ENCODE results near the gene NEDD8. TPM values are rescaled to one million over a fixed set of nuclear protein-coding genes. Genes with fewer than 3 reads are reported as not detected.

The NEDD8 gene
- polyA plus RNA-seq, 6 donors from 2014 or later: 306 to 385 (median 326) TPM

GRCh38 chr14:24261256-24261968, 29.2 kb upstream of the NEDD8 start:
- H3K36me3 Mint-ChIP-seq: peaks cover 0 to 10% of the 10 kb centered on the region in 2 donors
- DNase-seq: no peak
- H3K4me1 Mint-ChIP-seq: peaks cover 0 to 4% (median 0%) of the 10 kb centered on the region in 3 donors
- no peaks in the 10 kb centered on the region for H3K9me3 Mint-ChIP-seq
- H3K27ac Mint-ChIP-seq: peak overlapping the region in 4 of 6 donors; percentile 12 to 80 (median 60)
- H3K27me3 Mint-ChIP-seq: no peaks in the 10 kb centered on the region
- ATAC-seq (ENCODE audit: low read depth in 2 of 2): no peak
- no peak overlapping the region for H3K4me3 Mint-ChIP-seq

DNA sequence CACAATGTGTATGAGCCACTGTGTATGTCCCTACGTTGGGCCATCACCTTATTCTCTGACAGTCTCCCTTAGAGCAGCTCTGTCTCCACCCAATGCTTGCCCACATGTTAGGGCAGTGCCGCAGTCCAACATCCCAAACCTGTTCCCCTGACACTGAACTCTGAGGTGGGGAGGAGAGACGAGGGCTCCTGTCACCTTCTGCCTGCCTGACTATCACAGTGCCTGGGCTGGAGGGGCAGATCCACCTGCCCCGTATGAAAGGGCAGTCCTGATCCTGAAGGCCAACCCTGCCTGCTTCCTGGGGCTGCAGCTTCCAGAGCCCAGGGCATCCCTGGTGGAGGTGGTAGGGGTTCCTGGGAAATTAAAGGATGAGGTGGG, 28.6 kb upstream of the NEDD8 start:
- Mint-ChIP-seq H3K4me1 (no peaks in the 10 kb centered on the region), H3K27me3 (no peaks in the 10 kb centered on the region), H3K27ac (peak overlapping the region in 1 of 6 donors; percentile 12), H3K36me3 (peaks cover 0 to 7% of the 10 kb centered on the region in 2 donors), H3K4me3 (no peak overlapping the region), H3K9me3 (no peaks in the 10 kb centered on the region)
- ATAC-seq (ENCODE audit: low read depth in 2 of 2): no peak
- no peak for DNase-seq

- Mint-ChIP-seq H3K4me3 (no peak overlapping the region), H3K36me3 (peaks cover 0 to 7% of the 10 kb centered on the region in 2 donors), H3K4me1 (no peaks in the 10 kb centered on the region), H3K27me3 (no peaks in the 10 kb centered on the region), H3K9me3 (no peaks in the 10 kb centered on the region), H3K27ac (peak overlapping the region in 2 of 6 donors; percentile 12 to 75)
- ATAC-seq (ENCODE audit: low read depth in 2 of 2) (no peak), DNase-seq (no peak)
Observed at GRCh38 chr14:24260026-24260779, 28.0 kb upstream of the NEDD8 start.

GRCh38 chr14:24259282-24260025, 27.3 kb upstream of the NEDD8 start:
- ATAC-seq (ENCODE audit: low read depth in 2 of 2): no peak
- no peaks in the 10 kb centered on the region for H3K9me3 Mint-ChIP-seq
- peak overlapping the region in 1 of 8 donors; percentile 21 for H3K4me3 Mint-ChIP-seq
- peak overlapping the region in 1 of 6 donors; percentile 75 for H3K27ac Mint-ChIP-seq
- peaks cover 0 to 7% of the 10 kb centered on the region in 2 donors for H3K36me3 Mint-ChIP-seq
- no peaks in the 10 kb centered on the region for H3K27me3 Mint-ChIP-seq
- no peak for DNase-seq
- H3K4me1 Mint-ChIP-seq: no peaks in the 10 kb centered on the region

DNA sequence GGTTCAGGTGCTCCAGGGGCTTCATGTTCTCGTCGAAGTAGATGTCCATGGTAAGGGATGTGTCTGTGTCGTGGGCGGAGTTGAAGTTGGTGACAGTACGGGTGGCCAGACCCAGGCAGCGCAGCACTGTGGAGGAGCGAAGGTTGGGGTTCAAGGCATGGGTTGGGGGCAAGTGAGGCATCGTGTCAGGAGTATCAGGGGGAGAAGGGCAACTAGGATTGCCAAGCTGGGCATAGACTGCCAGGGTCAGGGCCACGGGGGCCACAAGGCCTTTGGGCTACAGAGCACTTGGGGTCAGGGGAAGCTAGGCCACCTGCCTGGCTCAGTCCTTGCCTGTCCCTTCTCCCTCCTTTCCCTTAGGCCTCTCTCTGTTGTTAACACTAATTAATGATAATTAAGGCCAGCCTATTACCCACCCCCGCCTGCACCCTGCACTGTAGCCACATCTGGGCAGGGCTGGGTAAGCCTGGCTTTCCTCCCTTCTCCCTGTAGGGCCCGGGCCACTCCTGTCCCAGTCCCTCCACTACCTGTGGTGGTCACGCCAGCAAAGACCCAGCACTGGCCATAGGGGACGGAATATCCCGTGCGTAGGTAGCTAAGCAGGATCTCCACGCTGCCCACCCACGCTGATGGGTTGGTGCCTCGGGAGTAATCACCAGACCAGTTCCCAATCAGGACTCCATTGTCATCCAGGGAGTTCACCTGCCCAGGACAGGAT, 26.5 kb upstream of the NEDD8 start:
- DNase-seq (no peak), ATAC-seq (ENCODE audit: low read depth in 2 of 2) (no peak)
- Mint-ChIP-seq H3K36me3 (peaks cover 0 to 7% of the 10 kb centered on the region in 2 donors), H3K27ac (peak overlapping the region in 1 of 6 donors; percentile 39), H3K4me1 (no peaks in the 10 kb centered on the region), H3K4me3 (no peak overlapping the region), H3K27me3 (no peaks in the 10 kb centered on the region), H3K9me3 (no peaks in the 10 kb centered on the region)

DNA sequence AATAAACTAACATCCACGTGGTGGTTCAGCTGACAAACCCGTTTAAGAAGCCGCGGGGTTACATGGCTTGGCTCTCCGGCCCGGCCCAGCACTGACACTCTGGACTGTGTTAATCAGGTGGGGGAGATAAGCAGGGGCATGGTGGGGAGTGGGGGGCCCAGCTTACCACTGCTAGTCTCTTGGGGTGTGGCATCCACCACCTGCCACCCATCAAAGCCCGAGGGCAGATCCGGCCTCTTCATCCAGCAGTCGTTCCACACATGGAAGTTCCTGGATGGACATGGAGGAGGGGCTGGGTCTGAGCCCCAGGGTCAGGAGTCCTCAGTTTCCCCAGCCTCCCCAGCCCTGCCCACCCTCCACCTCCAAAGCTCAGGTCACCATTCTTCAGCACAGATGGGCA, 26.0 kb upstream of the NEDD8 start:
- no peaks in the 10 kb centered on the region for H3K27me3 Mint-ChIP-seq
- H3K9me3 Mint-ChIP-seq: no peaks in the 10 kb centered on the region
- DNase-seq (no peak), ATAC-seq (ENCODE audit: low read depth in 2 of 2) (no peak)
- no peaks in the 10 kb centered on the region for H3K4me1 Mint-ChIP-seq
- peaks cover 0 to 7% of the 10 kb centered on the region in 2 donors for H3K36me3 Mint-ChIP-seq
- H3K4me3 Mint-ChIP-seq: no peak overlapping the region
- peak overlapping the region in 1 of 6 donors; percentile 39 for H3K27ac Mint-ChIP-seq

GRCh38 chr14:24256960-24257359, 24.8 kb upstream of the NEDD8 start:
- H3K4me3 Mint-ChIP-seq: peak overlapping the region in 1 of 8 donors; percentile 80
- H3K9me3 Mint-ChIP-seq: no peaks in the 10 kb centered on the region
- no peaks in the 10 kb centered on the region for H3K4me1 Mint-ChIP-seq
- peaks cover 0 to 7% of the 10 kb centered on the region in 2 donors for H3K36me3 Mint-ChIP-seq
- no peaks in the 10 kb centered on the region for H3K27me3 Mint-ChIP-seq
- ATAC-seq (ENCODE audit: low read depth in 2 of 2): no peak
- no peak overlapping the region for H3K27ac Mint-ChIP-seq
- no peak for DNase-seq

- no peak overlapping the region for H3K4me3 Mint-ChIP-seq
- no peaks in the 10 kb centered on the region for H3K4me1 Mint-ChIP-seq
- no peaks in the 10 kb centered on the region for H3K9me3 Mint-ChIP-seq
- H3K27ac Mint-ChIP-seq: no peak overlapping the region
- ATAC-seq (ENCODE audit: low read depth in 2 of 2): no peak
- H3K36me3 Mint-ChIP-seq: peaks cover 0 to 4% of the 10 kb centered on the region in 2 donors
- H3K27me3 Mint-ChIP-seq: no peaks in the 10 kb centered on the region
- no peak for DNase-seq
Observed at GRCh38 chr14:24255931-24256711, 24.0 kb upstream of the NEDD8 start.

DNA sequence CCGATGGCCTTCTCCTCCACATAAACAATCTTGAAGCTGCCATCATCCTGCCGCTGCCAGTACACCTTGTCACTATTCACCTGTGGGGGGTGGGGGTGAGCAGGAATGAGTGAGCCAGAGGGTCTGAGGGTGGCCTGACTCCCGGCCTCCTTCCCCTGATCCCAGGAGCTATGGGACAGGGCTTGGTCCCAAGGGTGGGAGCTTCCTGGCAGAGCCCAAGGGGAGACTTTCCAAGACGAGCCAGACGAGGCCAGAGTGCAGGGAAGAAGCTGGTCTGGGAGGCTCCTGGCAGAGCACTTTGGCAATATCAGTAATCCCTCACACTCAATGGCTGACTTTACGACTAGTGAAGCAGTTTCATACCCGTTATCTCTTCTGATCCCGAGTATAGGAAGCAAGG, 23.3 kb upstream of the NEDD8 start:
- Mint-ChIP-seq H3K27me3 (no peaks in the 10 kb centered on the region), H3K4me1 (peaks cover 0 to 6% (median 0%) of the 10 kb centered on the region in 3 donors), H3K36me3 (no peaks in the 10 kb centered on the region), H3K4me3 (no peak overlapping the region), H3K9me3 (no peaks in the 10 kb centered on the region), H3K27ac (peak overlapping the region in 1 of 6 donors; percentile 75)
- ATAC-seq (ENCODE audit: low read depth in 2 of 2) (no peak), DNase-seq (no peak)

GRCh38 chr14:24254630-24255392, 22.6 kb upstream of the NEDD8 start:
- peak overlapping the region in 2 of 6 donors; percentile 47 to 75 for H3K27ac Mint-ChIP-seq
- H3K4me1 Mint-ChIP-seq: peaks cover 0 to 9% (median 0%) of the 10 kb centered on the region in 3 donors
- H3K36me3 Mint-ChIP-seq: no peaks in the 10 kb centered on the region
- no peak for DNase-seq
- no peaks in the 10 kb centered on the region for H3K27me3 Mint-ChIP-seq
- H3K4me3 Mint-ChIP-seq: no peak overlapping the region
- no peaks in the 10 kb centered on the region for H3K9me3 Mint-ChIP-seq
- ATAC-seq (ENCODE audit: low read depth in 2 of 2): no peak

DNA sequence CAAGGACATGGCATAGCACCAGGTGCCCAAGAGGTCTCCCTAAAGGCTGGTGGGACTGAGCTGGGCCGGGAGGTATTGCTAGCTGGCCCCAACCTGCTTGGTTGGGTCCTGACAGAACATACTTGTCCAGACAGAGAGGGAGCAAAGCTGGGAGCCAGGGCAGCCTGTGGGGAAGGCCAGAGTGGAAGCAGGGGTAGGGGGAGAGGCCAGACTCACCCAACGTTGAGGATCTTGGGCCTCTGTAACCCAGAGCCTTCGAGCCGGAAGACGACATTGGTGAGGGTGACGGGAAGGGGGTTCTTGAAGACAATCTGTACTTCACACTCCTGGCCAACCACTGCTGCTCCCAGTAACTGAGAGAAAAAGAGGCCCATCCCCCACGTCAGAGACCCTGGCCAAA, 21.8 kb upstream of the NEDD8 start:
- peaks cover 0 to 9% (median 0%) of the 10 kb centered on the region in 3 donors for H3K4me1 Mint-ChIP-seq
- no peak overlapping the region for H3K4me3 Mint-ChIP-seq
- DNase-seq (no peak), ATAC-seq (ENCODE audit: low read depth in 2 of 2) (no peak)
- no peaks in the 10 kb centered on the region for H3K36me3 Mint-ChIP-seq
- H3K27me3 Mint-ChIP-seq: no peaks in the 10 kb centered on the region
- H3K27ac Mint-ChIP-seq: peak overlapping the region in 1 of 6 donors; percentile 91
- H3K9me3 Mint-ChIP-seq: no peaks in the 10 kb centered on the region
